A549 (cell line): ENCODE results near the gene GINS2.

Experiments
- CEBPB ChIP-seq, 2 experiments: fragments of >200 bp in 1 of 2; sonication (Bioruptor Twin) in 1 of 2; formaldehyde crosslinking in 1 of 2; IDR thresholded peaks; 2 replicates each; pipeline ENCODE4 v1.6.1; 2012 to 2016
- CHD2 ChIP-seq: fragments of 150-350 bp; IDR thresholded peaks from 2 replicates; pipeline ENCODE4 v1.6.1; 2014; ENCODE audit warnings: low read length; ENCODE audit not compliant: partially characterized antibody
- CTCF ChIP-seq: fragments of >200 bp; sonication (Bioruptor Twin); formaldehyde crosslinking; IDR thresholded peaks from 3 replicates; pipeline ENCODE4 v1.5.1; 2016
- EP300 ChIP-seq, 2 experiments: fragments of >200 bp; sonication (Bioruptor Twin); formaldehyde crosslinking; IDR thresholded peaks; 2 replicates in 1 of 2; 3 replicates in 1 of 2; pipeline ENCODE4 v1.6.1; 2016 to 2017
- POLR2A ChIP-seq: IDR thresholded peaks from 2 replicates; pipeline ENCODE4 v1.6.1; 2012; ENCODE audit warnings: mild to moderate bottlenecking, low read length
- ZFP36 ChIP-seq: fragments of 450-650 bp; IDR thresholded peaks from 2 replicates; pipeline ENCODE4 v1.6.1; 2014; ENCODE audit warnings: borderline replicate concordance; ENCODE audit not compliant: partially characterized antibody

- TF ChIP-seq CTCF, result no peak
- TF ChIP-seq POLR2A, result no peak
- no peak for TF ChIP-seq ZFP36
- no peak for TF ChIP-seq CEBPB (IDR thresholded peaks at IDR 0.05)
- no peak for TF ChIP-seq CHD2
- TF ChIP-seq EP300 (IDR thresholded peaks at IDR 0.05), result no peak
These were observed 21.2 kb upstream of the GINS2 start for GRCh38 chr16:85709766-85710585.
